OCI-LY7 (cell line): Measurements from ENCODE around the gene C1QC. TPM values are rescaled to one million over a fixed set of nuclear protein-coding genes. Genes with fewer than 3 reads are reported as not detected.

Experiments
- BruUV-seq: library from RNA; stranded (reverse); fragments of 400-500 nt; replicated peaks from 2 replicates; lab custom pipeline; 2021; lab: Mats Ljungman, UMichigan
- CTCF ChIA-PET: fragments of 300-600 bp; sonication (Branson Sonifier 250); formaldehyde crosslinking; loops from one replicate; lab custom pipeline; 2022; ENCODE audit warnings: antibody characterized with exemption; ENCODE audit not compliant: unreplicated experiment; lab: Charles Lee
- POLR2A ChIA-PET: fragments of 300-600 bp; sonication (Branson Sonifier 250); formaldehyde crosslinking; loops from one replicate; lab custom pipeline; 2022; ENCODE audit warnings: antibody characterized with exemption; lab: Charles Lee
- DNase-seq: peaks from one replicate; pipeline ENCODE4 v3.0.0-alpha.2; 2015; ENCODE audit warnings: low spot score
- H2AFZ ChIP-seq: fragments of 200-600 bp; sonication (generic), shearing (Covaris generic); 2 replicates; pipeline ENCODE4 v1.6.1; 2014; ENCODE audit warnings: mild to moderate bottlenecking, antibody characterized with exemption, low read length, moderate library complexity
- H3K27ac ChIP-seq: fragments of 200-600 bp; sonication (generic); 2 replicates; pipeline ENCODE4 v1.5.1; 2014; ENCODE audit warnings: mixed run types, low read depth, mild to moderate bottlenecking, moderate library complexity, low read length, inconsistent platforms; ENCODE audit not compliant: poor library complexity, severe bottlenecking
- H3K36me3 ChIP-seq: fragments of 200-600 bp; sonication (generic); 2 replicates; pipeline ENCODE4 v1.6.1; 2014; ENCODE audit warnings: mild to moderate bottlenecking, antibody characterized with exemption, low read length, moderate library complexity, mixed read lengths; ENCODE audit not compliant: insufficient read depth
- H3K4me1 ChIP-seq: fragments of 200-600 bp; sonication (generic); 2 replicates; pipeline ENCODE4 v1.5.1; 2014; ENCODE audit warnings: mild to moderate bottlenecking, low read length; ENCODE audit not compliant: insufficient read depth, poor library complexity, severe bottlenecking
- H3K4me2 ChIP-seq: fragments of 200-600 bp; sonication (generic); 2 replicates; pipeline ENCODE4 v1.6.1; 2014; ENCODE audit warnings: mild to moderate bottlenecking, low read length
- H3K4me3 ChIP-seq: fragments of 200-600 bp; sonication (generic); 2 replicates; pipeline ENCODE4 v1.5.1; 2014; ENCODE audit warnings: mild to moderate bottlenecking, low read depth, low read length; ENCODE audit not compliant: poor library complexity, severe bottlenecking
- H3K79me2 ChIP-seq: fragments of 200-600 bp; sonication (generic); 2 replicates; pipeline ENCODE4 v1.6.1; 2016; ENCODE audit warnings: low read depth, mild to moderate bottlenecking, low read length, moderate library complexity, mixed read lengths; ENCODE audit not compliant: insufficient read depth
- H3K9me2 ChIP-seq: fragments of 200-600 bp; sonication (generic); 2 replicates; pipeline ENCODE4 v1.6.1; 2016; ENCODE audit warnings: mild to moderate bottlenecking, low read length, mixed read lengths; ENCODE audit not compliant: insufficient read depth
- H3K9me3 ChIP-seq: fragments of 200-600 bp; sonication (generic); 2 replicates; pipeline ENCODE4 v1.6.1; 2014; ENCODE audit warnings: mild to moderate bottlenecking, mixed run types, low read length, mixed read lengths
- H4K20me1 ChIP-seq: fragments of 200-600 bp; sonication (generic); 2 replicates; pipeline ENCODE4 v1.6.1; 2014; ENCODE audit warnings: mild to moderate bottlenecking, antibody characterized with exemption, low read length, moderate library complexity, mixed read lengths; ENCODE audit not compliant: insufficient read depth
- CTCF ChIP-seq: fragments of 200-600 bp; sonication (generic); conservative IDR thresholded peaks from 2 replicates; pipeline ENCODE4 v1.5.1; 2014; ENCODE audit warnings: mild to moderate bottlenecking, antibody characterized with exemption, low read length, moderate library complexity, mixed read lengths
- EZH2phosphoT487 ChIP-seq: fragments of 200-600 bp; sonication (generic); IDR thresholded peaks from 2 replicates; pipeline ENCODE4 v1.6.1; 2018; ENCODE audit warnings: low read depth, borderline replicate concordance, mild to moderate bottlenecking, mixed run types, antibody characterized with exemption, low read length, moderate library complexity, mixed read lengths
- intact Hi-C: fragments of 100-400 bp; cut with micrococcal nuclease; formaldehyde crosslinking; loops from one replicate; pipeline ENCODE4 v1.10.0; 2022; ENCODE audit not compliant: unreplicated experiment
- total RNA-seq, 2 experiments: library from RNA; depleted of rRNA in 1 of 2; stranded (reverse); fragments of >200 nt in 1 of 2; shearing (Covaris generic) in 1 of 2; gene quantifications; 2 replicates each; pipeline ENCODE4 v1.2.3, GENCODE V29; 2014 to 2022

Gene C1QC
- total RNA-seq, 2 experiments from 2014 or later, result not detected

- no peaks in the 10 kb centered on the region for H3K36me3 ChIP-seq
- H2AFZ ChIP-seq, result no peak overlapping the region
- H3K4me1 ChIP-seq, result no peaks in the 10 kb centered on the region
- TF ChIP-seq CTCF, result no peak
- no peak for TF ChIP-seq EZH2phosphoT487
- intact Hi-C loops, result no loop called here
- H3K4me3 ChIP-seq, result no peak overlapping the region
- CTCF ChIA-PET, result no interaction called here
- no TSS peak for BruUV-seq
- POLR2A ChIA-PET, result no interaction called here
- DNase-seq, result no peak
- no peak overlapping the region for H3K4me2 ChIP-seq
- no peaks in the 10 kb centered on the region for H4K20me1 ChIP-seq
- H3K27ac ChIP-seq, result no peak overlapping the region
- H3K9me3 ChIP-seq, result no peaks in the 10 kb centered on the region
- no peaks in the 10 kb centered on the region for H3K9me2 ChIP-seq
- H3K79me2 ChIP-seq, result no peaks in the 10 kb centered on the region
These were observed 42.2 kb downstream of the C1QC start for GRCh38 chr1:22685591-22686059.

- H3K79me2 ChIP-seq, result no peaks in the 10 kb centered on the region
- POLR2A ChIA-PET, result interaction anchor here (0.5 kb wide), 1 partner anchor 250 kb away, joined by 3 read pairs; no protein-coding TSS in a partner anchor
- CTCF ChIA-PET, result no interaction called here
- H3K9me2 ChIP-seq, result no peaks in the 10 kb centered on the region
- no peak overlapping the region for H3K4me3 ChIP-seq
- TF ChIP-seq CTCF (no peak), EZH2phosphoT487 (no peak)
- DNase-seq, result no peak
- intact Hi-C loops, result no loop called here
- H3K4me1 ChIP-seq, result no peaks in the 10 kb centered on the region
- no peak overlapping the region for H2AFZ ChIP-seq
- H3K4me2 ChIP-seq, result no peak overlapping the region
- H3K27ac ChIP-seq, result no peak overlapping the region
- BruUV-seq, result no TSS peak
- H3K36me3 ChIP-seq, result no peaks in the 10 kb centered on the region
- no peaks in the 10 kb centered on the region for H3K9me3 ChIP-seq
- H4K20me1 ChIP-seq, result no peaks in the 10 kb centered on the region
These were observed 43.8 kb downstream of the C1QC start for GRCh38 chr1:22687191-22687590.

- no peaks in the 10 kb centered on the region for H3K9me2 ChIP-seq
- no TSS peak for BruUV-seq
- no peaks in the 10 kb centered on the region for H3K4me1 ChIP-seq
- no peak overlapping the region for H2AFZ ChIP-seq
- H3K27ac ChIP-seq, result no peak overlapping the region
- no peaks in the 10 kb centered on the region for H4K20me1 ChIP-seq
- no peaks in the 10 kb centered on the region for H3K36me3 ChIP-seq
- TF ChIP-seq CTCF (no peak), EZH2phosphoT487 (no peak)
- ChIA-PET POLR2A (no interaction called here), CTCF (no interaction called here)
- no peaks in the 10 kb centered on the region for H3K9me3 ChIP-seq
- intact Hi-C loops, result no loop called here
- no peak overlapping the region for H3K4me3 ChIP-seq
- DNase-seq, result no peak
- H3K4me2 ChIP-seq, result no peak overlapping the region
- no peaks in the 10 kb centered on the region for H3K79me2 ChIP-seq
These were observed 45.0 kb downstream of the C1QC start for GRCh38 chr1:22688466-22688865.
